HL-60 (cell line): ENCODE measurements around the gene CFAP43.

Experiments used
- DNase-seq, 2 experiments: peaks; one replicate each; pipeline ENCODE4 v3.0.0-alpha.2; 2010 to 2020; ENCODE audit warnings: low read depth in 1 of 2, low spot score in 1 of 2
- H3K27ac ChIP-seq: fragments of 250-450 bp; sonication (Bioruptor Pico); replicated peaks from 2 replicates; pipeline ENCODE4 v1.5.1; 2020; ENCODE audit warnings: mild to moderate bottlenecking, moderate library complexity
- H3K27me3 ChIP-seq: fragments of 250-450 bp; sonication (Bioruptor Pico); 2 replicates; pipeline ENCODE4 v1.5.1; 2021; ENCODE audit warnings: mild to moderate bottlenecking, moderate library complexity; ENCODE audit not compliant: insufficient read depth, poor library complexity, severe bottlenecking
- H3K4me3 ChIP-seq: replicated peaks from 2 replicates; pipeline ENCODE4 v1.5.1; 2011; ENCODE audit warnings: mild to moderate bottlenecking, control low read depth, low read length; ENCODE audit not compliant: insufficient read depth
- CTCF ChIP-seq: IDR thresholded peaks from one replicate; pipeline ENCODE4 v1.5.1; 2011; ENCODE audit warnings: low read length, control low read depth, inconsistent platforms; ENCODE audit not compliant: insufficient read depth
- GABPA ChIP-seq: IDR thresholded peaks from 2 replicates; pipeline ENCODE4 v1.6.1; 2012; ENCODE audit warnings: low read depth
- POLR2AphosphoS5 ChIP-seq: IDR thresholded peaks from 2 replicates; pipeline ENCODE4 v1.6.1; 2012; ENCODE audit warnings: low read depth
- REST ChIP-seq: IDR thresholded peaks from 2 replicates; pipeline ENCODE4 v1.6.1; 2012; ENCODE audit warnings: low read depth; ENCODE audit not compliant: insufficient replicate concordance
- SPI1 ChIP-seq: IDR thresholded peaks from 2 replicates; pipeline ENCODE4 v1.6.1; 2012; ENCODE audit warnings: low read depth, mild to moderate bottlenecking, borderline replicate concordance

CFAP43 gene

GRCh38 chr10:104122225-104123107 is 109.7 kb downstream of the CFAP43 start:
- peak in 1 of 2 experiments; percentile 14 for DNase-seq
- TF ChIP-seq REST (peak; percentile 75), GABPA (no peak), POLR2AphosphoS5 (no peak), CTCF (no peak), SPI1 (no peak)
- H3K27me3 ChIP-seq: no peaks in the 10 kb centered on the region
- H3K27ac ChIP-seq: peak overlapping the region; percentile 91
- H3K4me3 ChIP-seq: peak overlapping the region; percentile 85

GRCh38 chr10:104121485-104122224 is 110.5 kb downstream of the CFAP43 start, which contains the start of gene SFR1:
Gene SFR1, plus strand, starts transcription at chr10:104122171. Its CDS starts 13 bp downstream, at chr10:104122184.
- DNase-seq: peak; percentile 96 to 99
- Histone ChIP-seq H3K4me3 (peak within 1 kb of the TSS; percentile 85), H3K27me3 (no peaks in the 10 kb centered on the region), H3K27ac (peak within 1 kb of the TSS; percentile 98)
- TF ChIP-seq POLR2AphosphoS5: peak; percentile 94
- no peak for TF ChIP-seq GABPA
- TF ChIP-seq SPI1: peak; percentile 72
- peak; percentile 22 for TF ChIP-seq CTCF
- TF ChIP-seq REST: peak; percentile 71

GRCh38 chr10:104120903-104121484 is 111.2 kb downstream of the CFAP43 start:
- no peaks in the 10 kb centered on the region for H3K27me3 ChIP-seq
- H3K27ac ChIP-seq: peak overlapping the region; percentile 98
- TF ChIP-seq REST: no peak
- TF ChIP-seq SPI1: no peak
- TF ChIP-seq POLR2AphosphoS5: no peak; the same call in 1 of the 2 replicates
- TF ChIP-seq GABPA: no peak
- no peak for TF ChIP-seq CTCF
- DNase-seq: peak; percentile 73 to 80
- peak overlapping the region; percentile 42 for H3K4me3 ChIP-seq
